ENCODE data around the gene MACROD1. TPM values are rescaled to one million over a fixed set of nuclear protein-coding genes. Genes with fewer than 3 reads are reported as not detected.

Gene MACROD1
- total RNA-seq, 2 donors from 2014 or later: 17.4 to 18.4 TPM

- Mint-ChIP-seq H3K4me1 (ENCODE audit: low read depth) (peaks cover 3% of the 10 kb centered on the region), H3K9me3 (no peaks in the 10 kb centered on the region), H3K27ac (no peak overlapping the region), H3K36me3 (ENCODE audit: insufficient read depth in 2 of 2) (no peaks in the 10 kb centered on the region), H3K27me3 (ENCODE audit: low read depth) (no peaks in the 10 kb centered on the region), H3K4me3 (no peak overlapping the region)
- ATAC-seq (replicated peaks in 1 of 2) (no peak), DNase-seq (no peak)
These were observed 39.1 kb downstream of the MACROD1 start for GRCh38 chr11:64126796-64127195.

DNA sequence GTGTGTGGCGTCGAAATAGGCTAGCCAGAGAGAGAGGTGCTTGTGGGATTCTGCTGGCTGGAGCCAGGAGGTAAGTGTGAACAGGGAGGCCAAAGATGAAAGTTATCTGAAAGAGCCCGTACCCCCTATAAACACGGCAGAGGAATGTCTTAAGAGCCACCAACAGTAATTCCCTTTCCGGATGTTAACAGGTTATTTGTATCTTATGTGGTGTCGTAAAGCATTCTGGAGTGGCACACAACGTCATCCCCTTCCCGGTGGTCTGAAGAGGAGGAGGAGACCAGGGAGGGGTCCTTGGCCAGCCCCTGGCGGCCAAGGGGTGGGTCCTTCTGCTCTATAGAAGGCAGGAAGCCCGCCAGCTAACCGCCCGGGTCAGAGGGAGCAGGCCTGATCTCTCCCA, 39.5 kb downstream of the MACROD1 start:
- ATAC-seq (replicated peaks in 1 of 2) (no peak), DNase-seq (no peak)
- H3K4me1 Mint-ChIP-seq (ENCODE audit: low read depth): peaks cover 3% of the 10 kb centered on the region
- no peak overlapping the region for H3K27ac Mint-ChIP-seq
- no peaks in the 10 kb centered on the region for H3K36me3 Mint-ChIP-seq (ENCODE audit: insufficient read depth in 2 of 2)
- no peaks in the 10 kb centered on the region for H3K9me3 Mint-ChIP-seq
- no peaks in the 10 kb centered on the region for H3K27me3 Mint-ChIP-seq (ENCODE audit: low read depth)
- H3K4me3 Mint-ChIP-seq: no peak overlapping the region

GRCh38 chr11:64125676-64126075, 40.2 kb downstream of the MACROD1 start:
- H3K36me3 Mint-ChIP-seq (ENCODE audit: insufficient read depth in 2 of 2): no peaks in the 10 kb centered on the region
- no peaks in the 10 kb centered on the region for H3K27me3 Mint-ChIP-seq (ENCODE audit: low read depth)
- DNase-seq: no peak
- no peaks in the 10 kb centered on the region for H3K9me3 Mint-ChIP-seq
- H3K27ac Mint-ChIP-seq: no peak overlapping the region
- H3K4me1 Mint-ChIP-seq (ENCODE audit: low read depth): peaks cover 3% of the 10 kb centered on the region
- no peak overlapping the region for H3K4me3 Mint-ChIP-seq
- ATAC-seq (replicated peaks in 1 of 2): no peak

- no peak for ATAC-seq (replicated peaks in 1 of 2)
- DNase-seq: no peak
- H3K27ac Mint-ChIP-seq: no peak overlapping the region
- H3K27me3 Mint-ChIP-seq (ENCODE audit: low read depth): no peaks in the 10 kb centered on the region
- H3K4me1 Mint-ChIP-seq (ENCODE audit: low read depth): peaks cover 3% of the 10 kb centered on the region
- no peak overlapping the region for H3K4me3 Mint-ChIP-seq
- H3K9me3 Mint-ChIP-seq: no peaks in the 10 kb centered on the region
- no peaks in the 10 kb centered on the region for H3K36me3 Mint-ChIP-seq (ENCODE audit: insufficient read depth in 2 of 2)
These were observed 41.8 kb downstream of the MACROD1 start for GRCh38 chr11:64124147-64124546.

DNA sequence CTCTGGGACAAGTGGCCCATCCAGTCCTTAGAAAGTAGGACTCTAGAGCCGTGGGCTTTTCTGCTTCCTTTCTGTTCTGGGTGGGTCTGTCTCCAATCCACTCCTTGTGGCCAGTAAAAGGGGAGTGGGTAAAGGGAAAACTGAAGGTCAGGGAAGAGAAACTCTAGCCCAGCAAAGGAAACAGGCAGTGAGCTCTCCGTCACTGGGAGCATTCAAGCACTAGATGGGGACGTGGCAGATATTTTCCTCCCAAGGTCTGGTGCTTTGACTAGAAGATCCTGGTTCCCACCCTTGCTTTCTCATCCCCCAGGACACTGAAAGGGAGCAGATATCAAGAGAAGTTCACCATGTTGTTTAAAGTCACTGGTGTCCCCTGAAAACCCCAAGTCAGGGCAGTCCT, 42.2 kb downstream of the MACROD1 start:
- peaks cover 3% of the 10 kb centered on the region for H3K4me1 Mint-ChIP-seq (ENCODE audit: low read depth)
- ATAC-seq (replicated peaks in 1 of 2) (no peak), DNase-seq (no peak)
- no peaks in the 10 kb centered on the region for H3K9me3 Mint-ChIP-seq
- no peak overlapping the region for H3K4me3 Mint-ChIP-seq
- no peaks in the 10 kb centered on the region for H3K36me3 Mint-ChIP-seq (ENCODE audit: insufficient read depth in 2 of 2)
- H3K27ac Mint-ChIP-seq: no peak overlapping the region
- no peaks in the 10 kb centered on the region for H3K27me3 Mint-ChIP-seq (ENCODE audit: low read depth)

GRCh38 chr11:64122411-64123410, 43.2 kb downstream of the MACROD1 start:
- H3K27ac Mint-ChIP-seq: no peak overlapping the region
- H3K36me3 Mint-ChIP-seq (ENCODE audit: insufficient read depth in 2 of 2): no peaks in the 10 kb centered on the region
- peaks cover 3% of the 10 kb centered on the region for H3K4me1 Mint-ChIP-seq (ENCODE audit: low read depth)
- no peaks in the 10 kb centered on the region for H3K27me3 Mint-ChIP-seq (ENCODE audit: low read depth)
- H3K4me3 Mint-ChIP-seq: no peak overlapping the region
- H3K9me3 Mint-ChIP-seq: no peaks in the 10 kb centered on the region
- DNase-seq (no peak), ATAC-seq (replicated peaks in 1 of 2) (no peak)

DNA sequence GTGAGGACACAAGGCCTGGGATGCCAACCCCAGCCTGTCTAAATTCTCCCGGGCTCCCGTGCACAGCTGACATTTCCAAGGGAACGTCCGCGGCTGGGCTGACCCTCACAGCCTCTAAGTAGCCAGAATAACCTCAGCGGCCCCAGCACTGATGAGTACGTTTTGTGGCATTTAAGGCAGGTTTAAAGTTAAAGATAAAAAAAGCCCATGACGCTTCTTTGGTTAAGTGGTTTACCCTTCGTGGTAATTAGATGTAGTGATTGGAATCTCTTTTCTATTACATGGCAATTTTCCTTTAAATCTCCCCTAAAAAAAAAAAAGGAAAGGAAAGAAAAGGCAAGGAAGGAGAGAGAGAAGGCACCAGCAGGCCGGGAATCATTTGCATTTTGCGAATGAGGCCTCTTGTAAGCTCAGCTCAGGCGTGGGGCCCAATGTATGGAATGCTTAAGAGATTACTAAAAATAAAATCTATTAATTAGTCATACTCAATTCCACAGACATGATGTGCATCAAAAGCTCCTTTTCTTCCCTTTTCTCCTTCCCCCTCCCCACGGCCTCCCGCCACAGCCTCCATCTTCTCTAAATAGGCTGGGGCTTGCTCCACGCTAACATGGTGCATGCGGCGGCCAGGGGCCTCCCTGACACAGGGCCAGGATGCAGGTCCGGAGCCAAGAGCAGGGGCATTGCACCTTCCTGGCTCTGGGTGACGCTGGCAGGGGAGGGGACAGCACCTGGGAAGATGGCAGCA, 44.1 kb downstream of the MACROD1 start:
- no peak overlapping the region for H3K4me3 Mint-ChIP-seq
- DNase-seq: no peak
- H3K9me3 Mint-ChIP-seq: no peaks in the 10 kb centered on the region
- no peaks in the 10 kb centered on the region for H3K36me3 Mint-ChIP-seq (ENCODE audit: insufficient read depth in 2 of 2)
- H3K4me1 Mint-ChIP-seq (ENCODE audit: low read depth): peaks cover 3% of the 10 kb centered on the region
- peak overlapping the region; percentile 70 for H3K27ac Mint-ChIP-seq
- no peak for ATAC-seq (replicated peaks in 1 of 2)
- H3K27me3 Mint-ChIP-seq (ENCODE audit: low read depth): no peaks in the 10 kb centered on the region

- Mint-ChIP-seq H3K9me3 (no peaks in the 10 kb centered on the region), H3K27me3 (ENCODE audit: low read depth) (no peaks in the 10 kb centered on the region), H3K36me3 (ENCODE audit: insufficient read depth in 2 of 2) (no peaks in the 10 kb centered on the region), H3K4me3 (no peak overlapping the region), H3K27ac (no peak overlapping the region), H3K4me1 (ENCODE audit: low read depth) (peaks cover 3% of the 10 kb centered on the region)
- ATAC-seq (replicated peaks in 1 of 2) (no peak), DNase-seq (no peak)
These were observed 44.9 kb downstream of the MACROD1 start for GRCh38 chr11:64120951-64121569.

GRCh38 chr11:64119700-64120099, 46.2 kb downstream of the MACROD1 start:
- H3K4me3 Mint-ChIP-seq: no peak overlapping the region
- no peaks in the 10 kb centered on the region for H3K9me3 Mint-ChIP-seq
- H3K4me1 Mint-ChIP-seq (ENCODE audit: low read depth): no peaks in the 10 kb centered on the region
- ATAC-seq (replicated peaks in 1 of 2) (no peak), DNase-seq (no peak)
- no peaks in the 10 kb centered on the region for H3K27me3 Mint-ChIP-seq (ENCODE audit: low read depth)
- H3K27ac Mint-ChIP-seq: no peak overlapping the region
- no peaks in the 10 kb centered on the region for H3K36me3 Mint-ChIP-seq (ENCODE audit: insufficient read depth in 2 of 2)

DNA sequence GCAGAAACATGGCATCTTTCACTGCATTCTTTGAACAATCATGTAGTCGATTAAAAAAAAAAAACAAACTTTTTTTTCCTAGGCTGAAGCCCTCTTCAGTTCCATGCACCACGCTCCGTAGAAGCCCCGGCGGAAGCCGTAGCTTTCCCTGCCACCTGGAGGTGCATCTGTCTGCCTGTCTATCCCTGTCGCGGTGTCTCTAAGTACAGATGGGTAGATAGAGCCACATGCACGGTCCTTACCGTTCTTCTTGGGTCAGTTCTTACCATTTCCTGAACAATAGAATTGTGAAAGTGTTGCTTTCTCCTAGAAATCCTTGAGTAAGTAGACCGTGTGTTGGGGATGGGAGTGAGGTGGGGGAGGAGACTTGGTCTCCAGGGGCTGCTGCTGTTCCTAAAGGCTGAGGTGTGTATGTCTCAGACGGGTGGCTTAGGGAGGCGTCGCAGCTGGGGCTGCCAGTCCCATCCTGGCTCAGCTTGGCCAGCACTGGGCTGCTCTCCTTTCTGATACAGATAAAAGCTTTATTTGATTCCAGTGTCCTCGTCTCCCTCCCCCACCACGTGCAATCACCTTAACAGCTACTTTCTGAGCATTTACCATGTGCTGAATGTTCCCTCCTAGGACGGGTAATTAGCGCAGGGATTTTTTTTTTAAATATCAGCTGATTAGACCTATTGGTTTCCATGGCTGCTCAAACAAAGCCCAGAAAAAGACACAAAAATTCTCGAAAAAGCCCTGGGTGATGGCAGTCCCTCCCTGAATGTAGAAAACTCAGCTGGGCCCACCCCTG, 46.8 kb downstream of the MACROD1 start:
- H3K4me3 Mint-ChIP-seq: no peak overlapping the region
- H3K27me3 Mint-ChIP-seq (ENCODE audit: low read depth): no peaks in the 10 kb centered on the region
- no peaks in the 10 kb centered on the region for H3K36me3 Mint-ChIP-seq (ENCODE audit: insufficient read depth in 2 of 2)
- H3K4me1 Mint-ChIP-seq (ENCODE audit: low read depth): no peaks in the 10 kb centered on the region
- H3K9me3 Mint-ChIP-seq: no peaks in the 10 kb centered on the region
- DNase-seq: no peak
- H3K27ac Mint-ChIP-seq: no peak overlapping the region
- no peak for ATAC-seq (replicated peaks in 1 of 2)

GRCh38 chr11:64117763-64118459, 48.0 kb downstream of the MACROD1 start:
- ATAC-seq (replicated peaks in 1 of 2) (no peak), DNase-seq (no peak)
- Mint-ChIP-seq H3K27ac (no peak overlapping the region), H3K36me3 (ENCODE audit: insufficient read depth in 2 of 2) (no peaks in the 10 kb centered on the region), H3K9me3 (no peaks in the 10 kb centered on the region), H3K27me3 (ENCODE audit: low read depth) (no peaks in the 10 kb centered on the region), H3K4me1 (ENCODE audit: low read depth) (no peaks in the 10 kb centered on the region), H3K4me3 (no peak overlapping the region)
